ENCODE data around the gene RAB3IL1.
A peak's percentile ranks its signal among the peaks of the same experiment; 100 is the strongest.

RAB3IL1 gene

DNA sequence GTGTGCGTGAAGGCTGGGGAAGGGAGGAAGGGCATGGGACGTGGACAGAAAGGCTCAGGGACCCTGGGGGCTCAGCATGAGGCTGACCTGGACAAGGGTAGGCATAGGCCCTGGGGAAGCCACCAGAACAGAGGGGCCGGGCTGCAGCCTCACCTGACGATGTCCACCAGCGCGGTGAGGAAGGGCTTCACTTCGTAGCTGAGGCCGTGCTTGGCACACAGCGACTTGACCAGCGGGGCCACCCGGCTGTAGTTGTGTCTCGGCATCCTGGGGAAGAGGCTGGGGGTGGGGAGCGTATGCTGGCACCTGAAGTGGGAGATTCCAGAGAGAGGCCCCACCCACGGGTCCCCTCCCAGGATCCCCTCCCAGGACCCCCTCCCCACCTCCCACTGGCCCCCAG, 41.7 kb downstream of the RAB3IL1 start:
- no peak for TF ChIP-seq CTCF (IDR thresholded peaks at IDR 0.05; ENCODE audit: borderline replicate concordance, control extremely low read depth, extremely low read depth, insufficient read depth, missing control alignments)
- in situ Hi-C loops (cut with MboI; ENCODE audit: low sequenced_read_pairs, unreplicated experiment) = no loop called here
- DNase-seq (ENCODE audit: low spot score) = no peak

DNA sequence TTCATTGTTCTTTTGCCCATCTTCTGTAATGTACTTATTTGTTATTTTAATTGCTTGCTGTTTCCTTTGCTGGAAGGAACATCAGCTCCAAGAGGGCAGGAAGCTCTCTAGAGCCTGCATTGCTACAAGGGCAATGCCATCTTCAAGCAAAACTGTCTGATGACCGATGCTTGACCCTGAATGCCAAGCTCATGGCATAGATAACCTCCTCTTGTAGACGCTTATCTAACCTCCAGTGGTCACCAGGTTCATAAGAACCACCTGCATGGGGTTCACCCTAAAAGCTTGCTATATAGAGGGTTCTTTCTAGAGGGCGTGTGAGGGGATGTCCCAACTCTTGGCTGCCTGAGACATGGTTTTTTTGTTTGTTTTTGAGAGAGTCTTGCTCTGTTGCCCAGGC, 42.5 kb downstream of the RAB3IL1 start:
- in situ Hi-C loops (cut with MboI; ENCODE audit: low sequenced_read_pairs, unreplicated experiment) = no loop called here
- no peak for TF ChIP-seq CTCF (IDR thresholded peaks at IDR 0.05; ENCODE audit: borderline replicate concordance, control extremely low read depth, extremely low read depth, insufficient read depth, missing control alignments)
- DNase-seq (ENCODE audit: low spot score) = no peak

GRCh38 chr11:61874377-61874809, 43.0 kb downstream of the RAB3IL1 start:
- no peak for DNase-seq (ENCODE audit: low spot score)
- TF ChIP-seq CTCF (IDR thresholded peaks at IDR 0.05; ENCODE audit: borderline replicate concordance, control extremely low read depth, extremely low read depth, insufficient read depth, missing control alignments) = no peak
- in situ Hi-C loops (cut with MboI; ENCODE audit: low sequenced_read_pairs, unreplicated experiment) = no loop called here

- no peak for DNase-seq (ENCODE audit: low spot score)
- in situ Hi-C loops (cut with MboI; ENCODE audit: low sequenced_read_pairs, unreplicated experiment) = no loop called here
- no peak for TF ChIP-seq CTCF (IDR thresholded peaks at IDR 0.05; ENCODE audit: borderline replicate concordance, control extremely low read depth, extremely low read depth, insufficient read depth, missing control alignments)
Measured at GRCh38 chr11:61873588-61874376, 43.6 kb downstream of the RAB3IL1 start.

- in situ Hi-C loops (cut with MboI; ENCODE audit: low sequenced_read_pairs, unreplicated experiment) = no loop called here
- TF ChIP-seq CTCF (IDR thresholded peaks at IDR 0.05; ENCODE audit: borderline replicate concordance, control extremely low read depth, extremely low read depth, insufficient read depth, missing control alignments) = no peak
- DNase-seq (ENCODE audit: low spot score) = no peak
Measured at GRCh38 chr11:61872935-61873565, 44.3 kb downstream of the RAB3IL1 start.

DNA sequence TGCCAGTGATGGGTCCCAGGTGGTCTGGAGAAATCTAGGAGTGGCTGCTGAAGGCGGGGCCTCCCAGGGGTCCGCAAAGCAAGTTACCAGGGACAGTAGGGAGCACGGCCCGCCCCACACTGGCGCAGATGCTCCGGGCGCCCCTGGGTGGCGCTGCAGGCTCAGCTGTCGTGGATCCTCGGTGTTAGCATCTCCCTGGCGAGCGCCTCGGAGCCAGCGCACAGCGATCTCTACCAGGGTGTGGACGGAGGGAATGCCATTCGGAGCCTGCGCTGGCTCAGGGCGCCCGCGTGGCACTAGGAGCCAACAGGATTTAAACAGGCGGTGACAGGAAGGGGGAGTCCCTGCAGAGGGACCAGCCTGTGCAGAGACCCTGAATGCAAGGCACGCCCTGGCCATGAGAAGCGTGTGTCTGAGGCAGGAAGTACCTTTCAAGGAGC, 46.2 kb downstream of the RAB3IL1 start:
- TF ChIP-seq CTCF (IDR thresholded peaks at IDR 0.05; ENCODE audit: borderline replicate concordance, control extremely low read depth, extremely low read depth, insufficient read depth, missing control alignments) = peak; percentile 95
- DNase-seq (ENCODE audit: low spot score) = peak; percentile 90
- in situ Hi-C loops (cut with MboI; ENCODE audit: low sequenced_read_pairs, unreplicated experiment) = no loop called here
